Dermis microvascular lymphatic vessel endothelial cell (primary cell): ENCODE measurements around the gene MLLT1. TPM values are rescaled to one million over a fixed set of nuclear protein-coding genes. Genes with fewer than 3 reads are reported as not detected.

Experiments
- DNase-seq, 2 donors: peaks; one replicate each; pipeline versions ENCODE4 v3.0.0 to v3.0.0-alpha.2; 2010; ENCODE audit warnings: low read depth in 2 of 2
- total RNA-seq: library from RNA; depleted of rRNA; stranded (reverse); fragments of >200 nt; gene quantifications from 2 replicates; pipeline ENCODE4 v1.2.1, GENCODE V29; 2014

MLLT1 gene
- total RNA-seq, 1 donor from 2014 or later = 3.5 TPM

DNA sequence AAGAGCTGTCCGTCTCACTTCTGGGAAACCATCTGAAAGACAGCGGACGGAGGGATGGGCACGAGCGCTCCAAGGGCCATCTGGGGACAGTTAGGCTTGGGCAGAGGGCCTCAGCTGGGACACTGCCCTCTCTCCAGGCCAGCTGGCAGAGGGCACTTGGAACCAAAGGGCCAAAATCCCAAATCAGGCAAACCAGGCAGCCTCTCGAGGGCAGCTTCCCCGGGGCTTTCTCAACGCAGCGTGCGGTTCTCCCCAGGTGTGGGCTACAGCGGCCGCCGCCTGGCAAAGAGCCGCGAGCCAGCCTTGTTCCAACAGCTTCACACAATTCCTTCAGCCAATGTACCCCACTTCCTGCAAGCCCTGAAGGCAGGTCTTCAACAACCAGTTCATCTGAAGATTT, 5.0 kb downstream of the MLLT1 start:
- no peak for DNase-seq

DNA sequence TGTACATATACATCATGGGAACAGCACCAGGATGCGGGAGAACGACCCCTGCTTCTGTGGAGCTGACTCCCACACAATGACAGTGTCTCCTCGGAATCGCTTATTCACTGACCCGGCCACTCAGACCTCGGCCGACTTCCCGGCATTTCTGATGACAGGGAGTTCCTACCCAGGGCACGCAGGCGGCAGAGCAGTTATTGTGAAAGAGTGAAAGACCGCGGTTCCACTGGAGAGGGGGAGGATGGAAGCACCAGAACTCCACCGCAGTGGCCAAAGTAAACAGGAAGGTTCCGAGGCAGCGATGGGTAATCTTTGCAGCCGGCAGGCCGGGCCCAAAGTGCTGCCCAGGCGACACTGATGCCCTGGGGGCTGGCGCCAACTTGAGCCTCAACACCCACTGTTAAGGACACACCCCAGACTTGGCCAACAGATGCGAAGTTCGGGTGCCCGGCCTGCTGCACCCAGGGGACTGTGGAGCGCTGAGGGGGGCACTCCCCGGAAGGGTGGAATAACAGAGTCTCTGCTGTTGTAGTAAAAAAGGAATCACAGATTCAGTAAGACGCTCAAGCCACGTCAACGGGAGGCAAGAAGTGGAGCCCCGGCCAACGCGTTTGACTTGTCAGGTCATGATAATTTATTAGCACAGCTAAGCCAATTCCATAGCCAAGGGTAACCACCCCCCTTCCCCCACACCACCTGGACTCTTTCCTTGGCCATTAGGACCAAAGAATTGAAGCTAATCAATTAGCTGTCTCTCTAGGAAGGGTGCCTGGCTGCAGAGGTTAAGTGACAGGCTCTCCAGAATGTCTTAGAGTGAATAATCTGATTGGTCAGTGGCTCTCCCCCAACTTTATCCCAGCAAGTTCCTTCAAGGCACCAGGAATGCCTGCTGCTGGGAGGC, 5.8 kb downstream of the MLLT1 start:
- peak; percentile 87 to 89 for DNase-seq

DNA sequence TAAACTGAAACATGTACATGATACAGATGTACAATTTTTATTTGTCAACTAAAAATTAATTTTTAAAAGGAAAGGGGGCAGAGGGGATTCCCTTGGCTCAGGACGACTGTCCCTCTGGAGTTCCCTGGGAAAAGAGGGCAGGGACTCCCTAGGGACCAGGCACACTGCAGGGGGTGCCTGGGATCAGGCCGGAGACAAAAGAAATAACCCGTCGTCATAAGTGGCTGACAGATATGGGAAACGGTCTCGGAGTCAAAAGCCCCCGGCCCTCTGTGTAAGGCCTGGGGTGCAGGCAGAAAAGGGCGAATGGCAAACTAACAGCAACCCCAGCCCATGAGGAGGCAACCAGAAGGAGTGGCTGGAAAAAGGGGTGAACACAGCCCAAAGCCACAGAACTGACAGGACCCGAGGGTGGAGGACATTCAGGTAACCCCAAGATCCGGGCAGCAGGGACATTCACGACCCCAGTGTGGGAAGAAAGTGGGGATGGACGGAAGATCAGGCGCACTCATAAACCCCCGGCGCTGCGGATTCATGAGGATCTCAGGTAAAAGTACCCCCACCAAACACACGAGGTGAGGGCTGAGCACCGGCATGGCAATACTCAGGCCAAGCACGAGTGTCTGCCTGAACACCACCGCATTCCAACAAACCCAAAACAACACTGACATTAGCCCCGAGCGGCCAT, 6.7 kb downstream of the MLLT1 start:
- DNase-seq = no peak

DNA sequence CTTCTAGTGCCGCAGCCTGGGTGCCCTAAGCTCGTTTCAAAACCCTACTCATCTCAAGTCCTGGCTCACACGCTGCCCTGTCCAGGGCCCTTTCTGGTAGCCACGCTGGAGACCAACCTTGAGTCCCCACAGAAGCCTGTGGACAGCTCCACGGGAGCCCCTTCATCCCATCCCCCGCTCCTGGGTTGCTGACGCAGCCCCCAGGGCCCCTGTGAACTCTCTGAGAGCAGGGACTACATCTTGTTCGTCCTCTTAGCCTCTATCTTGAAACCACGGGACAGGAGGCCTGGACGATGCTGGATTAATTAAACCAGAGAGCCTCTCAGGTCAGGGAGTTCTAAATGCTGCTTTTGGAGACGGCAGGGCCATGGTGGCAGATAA, 7.4 kb downstream of the MLLT1 start:
- no peak for DNase-seq

DNA sequence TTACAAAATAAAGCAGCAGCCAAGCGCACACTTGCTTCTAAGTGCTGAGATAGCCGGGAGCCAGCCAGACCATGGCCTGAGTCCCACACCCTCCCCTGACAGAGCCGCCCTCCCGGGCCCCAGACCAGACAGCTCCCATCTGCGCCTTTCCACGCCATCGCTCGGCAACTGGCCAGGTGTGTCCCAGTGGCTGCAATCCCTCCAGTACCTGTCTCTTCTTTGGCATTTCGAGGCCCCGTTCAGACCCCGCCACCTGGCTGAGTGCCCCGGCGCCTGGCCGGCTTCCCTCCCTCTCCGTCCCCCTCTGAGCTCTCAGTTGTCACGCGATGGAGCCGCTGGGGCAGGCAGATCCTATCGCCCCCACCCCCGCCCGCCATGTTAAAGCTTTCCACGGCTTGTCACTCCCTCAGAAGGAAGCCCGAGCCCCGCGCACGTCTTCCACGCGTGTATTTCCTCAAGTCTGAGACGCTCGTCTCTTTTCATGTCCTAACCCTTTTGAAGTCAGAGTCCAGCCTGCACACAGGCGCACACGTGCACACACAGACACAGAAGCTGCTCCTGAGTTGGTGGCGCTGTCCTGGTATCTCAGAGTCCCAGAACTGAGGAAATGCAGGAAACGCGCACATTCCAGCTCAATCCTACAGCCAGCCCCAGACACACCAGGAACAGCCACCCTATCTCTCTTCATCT, 7.9 kb downstream of the MLLT1 start:
- peak; percentile 43 to 76 for DNase-seq

DNA sequence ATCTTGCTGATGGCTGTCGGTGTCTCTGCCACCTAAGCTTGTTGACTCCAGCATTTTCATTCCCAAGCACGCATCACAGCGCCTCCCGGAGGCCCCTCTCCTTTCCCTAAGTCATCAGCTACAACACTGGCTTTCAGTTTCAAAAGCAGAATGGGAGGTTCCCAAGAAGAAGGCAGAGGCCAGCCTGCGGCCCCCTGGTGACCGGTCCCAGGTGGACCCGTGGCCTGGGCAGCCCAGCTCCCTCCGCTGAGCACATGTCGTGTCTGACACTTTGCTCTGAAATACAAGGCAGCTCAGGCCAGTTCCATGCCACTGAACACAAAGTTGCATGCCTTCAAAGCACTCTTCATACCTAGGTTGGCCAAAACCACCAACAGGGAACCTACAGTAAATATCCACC, 8.5 kb downstream of the MLLT1 start:
- DNase-seq = peak in 1 of 2 donors; percentile 39

DNA sequence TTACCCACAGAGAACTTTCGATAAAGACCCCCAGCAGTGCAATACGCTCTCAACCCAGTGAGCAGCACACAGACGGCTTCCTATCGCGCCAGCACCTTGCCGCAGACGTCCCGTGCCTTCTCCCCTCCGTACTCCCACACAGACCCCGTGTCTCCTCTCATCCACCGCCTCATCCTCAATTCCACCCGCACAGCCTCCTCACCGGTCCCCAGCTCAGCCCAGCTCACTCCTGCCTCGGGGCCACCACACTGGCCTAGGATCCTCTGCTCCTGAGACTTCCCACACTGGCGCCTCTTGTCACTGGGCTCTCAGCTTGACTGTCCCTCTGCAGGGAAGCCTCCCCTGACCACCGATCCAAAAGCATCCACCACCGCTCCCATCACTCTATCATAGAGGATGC, 9.0 kb downstream of the MLLT1 start:
- no peak for DNase-seq

DNA sequence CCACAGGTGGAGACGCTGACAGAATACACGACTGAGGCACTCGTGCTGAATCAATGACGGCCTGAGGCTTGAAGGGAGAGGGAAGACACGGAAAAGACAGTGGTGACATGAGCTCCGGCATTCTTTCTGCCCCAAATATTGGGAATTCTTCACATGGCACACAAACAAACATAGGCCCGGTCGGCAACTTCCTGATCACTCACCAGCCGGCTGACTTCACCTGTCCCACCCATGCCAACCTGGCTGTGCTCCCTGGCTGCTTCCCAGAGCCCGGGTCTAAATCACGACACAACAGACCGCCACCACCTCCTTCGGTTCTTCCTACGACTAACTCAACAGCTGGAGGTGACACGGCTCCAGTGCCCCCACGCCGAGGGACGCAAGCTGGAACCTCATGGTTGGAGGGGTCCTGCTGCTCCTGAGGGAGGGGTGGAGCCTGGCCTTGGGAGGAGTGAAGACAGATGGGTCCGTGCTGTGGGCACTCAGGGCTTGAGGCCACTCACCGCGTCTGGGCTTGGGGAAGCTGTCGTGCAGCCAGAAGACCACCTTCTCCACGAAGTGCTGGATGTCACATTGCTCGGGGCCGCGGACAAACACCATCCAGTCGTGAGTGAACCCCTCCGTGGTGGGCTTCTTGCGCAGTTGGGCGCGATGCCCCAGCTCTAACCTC, 9.6 kb downstream of the MLLT1 start:
- no peak for DNase-seq

DNA sequence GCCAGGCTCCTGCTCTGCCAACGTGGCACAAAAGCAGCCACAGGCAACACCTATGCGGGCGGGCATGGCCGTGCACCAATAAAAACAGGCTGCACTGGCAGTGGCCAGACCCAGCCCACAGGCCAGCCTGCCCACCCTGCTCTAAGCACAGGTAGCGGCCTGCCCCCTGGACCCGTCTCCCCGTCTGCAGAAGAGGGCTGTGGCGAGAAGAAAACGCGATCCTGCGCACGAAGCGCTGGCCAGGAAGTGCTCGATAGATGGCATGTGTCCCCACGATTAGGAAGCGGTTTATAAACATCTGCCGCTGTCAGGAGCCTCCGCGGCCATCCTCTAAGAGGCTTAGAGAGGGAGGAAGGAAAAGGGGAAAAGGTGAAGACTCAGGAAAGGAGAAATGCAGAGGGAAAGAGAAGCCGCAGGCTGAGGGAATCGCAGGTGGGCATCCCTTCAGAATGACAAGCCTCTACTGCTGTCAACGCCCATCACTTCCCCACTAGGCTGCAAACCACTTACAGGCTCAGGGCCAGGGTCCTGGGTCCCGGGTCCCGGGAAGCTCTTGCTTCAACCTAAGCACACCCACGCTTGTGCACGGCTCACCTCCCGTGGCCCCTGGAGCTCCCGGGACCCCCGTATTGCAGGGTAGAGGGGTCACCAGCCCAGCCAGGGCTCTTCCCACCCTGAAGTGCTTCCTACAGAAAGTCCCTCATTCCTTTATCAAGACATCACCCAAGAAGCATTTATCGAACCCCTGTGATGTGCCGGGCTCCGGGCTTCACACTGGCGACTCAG, 10.5 kb downstream of the MLLT1 start:
- DNase-seq = no peak

DNA sequence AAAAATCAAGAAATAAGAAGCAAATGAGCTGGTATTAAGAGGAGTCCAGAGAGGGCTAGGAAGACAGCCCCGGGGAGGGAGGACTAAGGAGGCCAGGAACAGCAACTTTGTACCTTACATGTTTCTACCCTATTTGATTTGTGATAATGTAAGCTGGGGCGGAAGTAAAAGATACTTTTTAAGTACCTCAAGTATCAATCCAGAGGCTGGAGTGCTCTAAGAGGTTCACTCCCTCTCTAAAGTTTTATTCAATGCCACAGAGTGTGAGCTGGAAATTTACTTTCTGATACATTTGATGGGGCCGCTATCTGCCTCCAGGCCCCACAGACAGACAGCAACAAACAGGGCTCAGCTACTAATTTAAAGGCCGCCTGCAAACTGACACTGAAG, 11.4 kb downstream of the MLLT1 start:
- DNase-seq = no peak

DNA sequence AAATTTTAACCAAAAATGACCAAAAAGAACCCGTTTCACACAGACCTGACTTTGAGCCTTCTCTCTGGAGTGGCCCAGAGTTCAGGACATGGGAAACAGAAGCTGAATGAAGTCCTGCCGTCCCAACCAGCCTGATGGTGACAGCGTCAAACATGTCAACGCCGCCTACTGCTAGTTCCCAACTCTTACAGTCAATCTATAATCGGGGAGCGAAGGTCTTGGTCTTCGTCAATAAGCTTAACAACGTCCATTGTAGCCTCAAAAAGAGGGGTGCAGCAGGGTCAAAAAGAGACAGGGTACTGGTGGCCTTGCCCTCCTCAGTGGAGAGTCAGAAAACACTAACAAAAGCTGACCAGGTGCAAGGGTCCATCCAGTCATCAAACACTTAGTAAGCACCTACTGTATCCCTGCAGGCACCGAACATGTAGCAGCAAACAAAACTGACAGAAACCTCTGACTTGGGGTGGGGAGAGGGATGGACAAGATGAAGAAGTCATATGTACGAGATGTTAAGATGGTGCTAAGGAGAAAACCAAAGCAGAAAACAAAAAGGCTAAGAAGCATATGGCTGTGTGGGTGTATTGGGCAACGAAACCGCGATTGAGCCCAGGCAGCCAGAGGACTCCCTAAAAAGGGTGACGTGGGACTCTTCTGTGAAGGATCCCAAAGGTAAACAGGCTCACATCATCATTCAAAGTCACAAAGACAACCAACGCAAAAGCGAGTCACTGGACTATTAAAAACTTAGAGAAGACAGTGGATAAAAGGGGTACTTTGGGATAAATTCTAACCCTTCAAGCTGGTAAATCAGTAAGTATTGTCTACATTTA, 12.0 kb downstream of the MLLT1 start:
- DNase-seq = no peak

DNA sequence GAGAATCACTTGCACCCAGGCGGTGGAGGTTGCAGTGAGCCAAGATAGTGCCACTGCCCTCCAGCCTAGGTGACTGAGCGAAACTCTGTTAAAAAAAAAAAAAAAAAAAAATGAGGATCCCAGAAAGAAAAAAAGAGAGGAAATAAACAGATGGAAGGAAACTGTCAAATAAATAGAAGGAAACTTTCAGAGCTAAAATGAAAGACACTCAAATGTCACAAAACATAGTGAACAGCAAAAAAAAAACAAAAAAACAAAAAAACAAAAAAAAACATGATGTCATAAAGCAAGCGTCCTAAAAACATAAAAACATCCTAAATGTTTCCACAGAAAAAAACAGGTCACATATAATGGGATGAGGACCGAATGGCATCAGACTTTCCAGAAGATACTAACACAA, 15.0 kb downstream of the MLLT1 start:
- no peak for DNase-seq

DNA sequence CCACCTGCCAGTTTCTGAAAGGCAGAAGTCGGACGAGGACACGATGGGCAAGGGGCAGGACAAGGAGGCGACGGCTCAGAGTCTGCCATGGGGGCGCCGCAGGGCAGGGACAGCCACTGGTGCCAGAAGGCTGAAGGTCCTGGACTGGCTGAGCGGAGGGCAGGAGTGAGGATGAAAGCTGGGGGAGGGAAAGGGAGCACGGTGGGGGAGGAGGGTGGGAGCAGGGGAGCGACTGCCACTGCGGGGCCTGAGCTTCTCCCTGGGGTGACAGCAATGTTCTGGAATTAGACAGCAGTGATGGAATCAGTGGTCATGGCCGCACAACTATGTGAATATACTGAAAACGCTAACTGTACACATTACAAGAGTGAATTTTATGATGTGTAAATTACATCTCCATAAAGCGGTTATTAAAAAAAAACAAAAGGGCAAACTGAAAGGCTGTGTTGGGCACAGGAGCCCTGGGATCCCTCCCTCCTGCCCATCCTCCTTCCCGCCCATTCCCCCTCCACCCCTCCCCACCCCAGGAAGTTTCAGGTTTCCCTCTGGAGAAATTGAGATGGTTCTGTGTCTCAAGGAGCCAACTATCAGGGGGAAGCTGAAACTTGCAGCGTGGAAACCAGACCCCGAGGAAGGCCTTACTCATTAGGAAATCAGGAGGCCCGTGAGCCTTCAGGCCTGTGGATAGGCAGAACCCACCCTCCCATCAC, 15.9 kb downstream of the MLLT1 start:
- no peak for DNase-seq

DNA sequence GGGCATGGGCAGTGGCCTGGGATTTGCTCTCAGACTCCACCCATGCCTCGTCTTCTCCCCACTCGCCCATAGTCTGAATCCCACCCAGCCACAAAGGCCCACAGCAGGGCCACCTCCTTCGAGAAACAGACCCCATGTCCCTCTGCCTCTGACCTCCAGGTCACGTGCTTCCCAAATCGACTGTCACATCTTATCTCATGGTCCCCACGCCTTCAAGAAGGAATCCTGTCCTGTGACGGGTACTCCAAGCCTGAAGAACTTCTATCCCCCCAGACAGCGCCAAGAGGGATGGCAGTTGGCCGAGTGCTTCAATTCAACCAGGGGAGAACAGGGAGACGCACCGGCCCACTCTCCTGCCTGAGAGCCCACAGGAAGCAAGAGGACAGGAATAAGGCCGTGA, 16.5 kb downstream of the MLLT1 start:
- DNase-seq = no peak

DNA sequence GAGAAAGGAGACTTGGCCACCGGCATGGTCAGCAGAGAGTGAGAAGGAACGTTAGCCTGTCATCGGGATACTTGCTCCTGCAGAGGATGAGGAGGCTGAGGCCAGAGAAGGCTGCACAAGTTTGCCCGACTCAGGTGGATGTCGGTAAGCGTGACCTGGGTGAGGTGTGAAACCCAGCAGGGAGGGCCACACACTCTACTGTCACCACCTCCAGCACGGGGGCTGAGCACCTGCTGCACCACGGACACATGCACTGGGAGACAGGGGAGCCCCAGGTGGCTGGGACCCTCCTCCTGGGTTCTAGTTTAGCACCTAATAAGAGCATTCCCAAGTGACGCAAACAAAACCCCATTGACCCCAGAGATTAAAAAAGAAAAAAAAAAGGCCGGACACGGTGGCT, 17.3 kb downstream of the MLLT1 start:
- no peak for DNase-seq

DNA sequence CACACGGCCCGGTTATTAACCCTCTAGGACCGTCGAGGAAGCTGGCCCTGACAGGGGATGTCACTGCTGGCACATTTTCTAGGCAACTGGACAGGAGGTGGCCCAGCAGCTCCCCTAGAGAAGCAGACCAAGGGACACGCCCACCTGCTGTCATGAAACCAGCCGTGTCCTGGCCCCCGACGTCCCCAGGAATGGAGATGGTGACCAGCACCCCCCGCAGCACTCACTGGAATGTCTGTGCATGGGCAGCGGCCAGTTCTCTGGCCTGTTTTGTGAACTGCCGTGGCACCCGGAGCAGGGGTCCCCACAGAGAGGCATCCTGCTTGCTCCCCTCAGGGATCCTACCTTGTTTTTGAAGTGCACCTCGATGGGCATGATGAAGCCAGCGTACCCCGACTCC, 17.9 kb downstream of the MLLT1 start:
- DNase-seq = no peak

DNA sequence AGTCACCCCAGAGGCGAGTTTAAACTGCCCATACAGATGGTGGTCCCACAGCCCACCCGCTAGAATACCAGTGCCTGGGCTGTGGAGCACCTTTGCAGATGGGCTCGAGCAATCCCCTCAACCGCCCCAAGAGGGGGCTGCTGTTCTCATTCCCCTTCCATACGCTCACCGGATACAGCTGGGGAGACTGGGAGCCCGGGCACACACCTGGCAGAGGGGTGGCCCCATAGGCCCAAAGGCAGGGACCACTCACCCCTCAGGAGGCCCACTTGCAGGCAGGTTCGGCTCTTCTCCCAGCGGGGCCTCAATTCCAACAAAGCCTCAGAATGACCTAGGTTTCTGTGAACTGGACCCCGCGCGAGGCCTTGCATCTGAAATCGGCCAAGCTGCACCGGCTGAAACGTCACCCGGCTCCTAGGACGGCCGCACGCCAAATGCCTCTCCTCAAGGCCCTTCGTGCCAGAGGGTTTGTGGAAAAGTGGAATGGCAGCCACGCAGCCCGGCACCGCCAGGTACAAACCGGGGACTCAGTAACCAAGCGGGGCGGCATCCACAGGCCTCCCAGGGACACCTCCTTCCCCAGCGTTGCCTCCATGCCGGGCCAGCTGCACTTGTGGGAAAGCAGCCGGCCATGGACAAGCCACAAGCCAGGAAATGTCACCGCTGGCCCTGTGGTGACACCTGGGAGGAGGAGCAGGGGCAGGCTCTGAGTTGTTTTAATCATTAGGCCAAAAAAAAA, 18.7 kb downstream of the MLLT1 start:
- DNase-seq = peak in 1 of 2 donors; percentile 62

DNA sequence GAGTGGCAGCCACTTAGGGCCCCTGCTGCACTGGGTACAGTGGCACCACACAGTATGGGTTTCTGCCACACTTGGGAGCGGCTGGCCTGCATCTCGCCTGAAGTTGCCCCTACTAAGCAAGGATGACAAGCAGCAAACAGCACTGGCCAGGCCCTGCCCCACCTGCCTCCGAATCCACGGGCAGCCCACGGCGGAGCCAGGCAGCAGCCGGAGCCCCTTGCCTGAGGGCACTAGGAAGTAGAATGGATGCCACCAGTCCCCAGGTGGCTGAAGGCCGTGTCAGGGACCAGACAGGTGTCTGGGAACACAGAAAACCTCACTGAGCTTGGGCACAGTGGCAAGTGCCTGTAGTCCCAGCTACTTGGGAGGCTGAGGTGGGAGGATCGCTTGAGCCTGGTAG, 19.4 kb downstream of the MLLT1 start:
- DNase-seq = no peak

DNA sequence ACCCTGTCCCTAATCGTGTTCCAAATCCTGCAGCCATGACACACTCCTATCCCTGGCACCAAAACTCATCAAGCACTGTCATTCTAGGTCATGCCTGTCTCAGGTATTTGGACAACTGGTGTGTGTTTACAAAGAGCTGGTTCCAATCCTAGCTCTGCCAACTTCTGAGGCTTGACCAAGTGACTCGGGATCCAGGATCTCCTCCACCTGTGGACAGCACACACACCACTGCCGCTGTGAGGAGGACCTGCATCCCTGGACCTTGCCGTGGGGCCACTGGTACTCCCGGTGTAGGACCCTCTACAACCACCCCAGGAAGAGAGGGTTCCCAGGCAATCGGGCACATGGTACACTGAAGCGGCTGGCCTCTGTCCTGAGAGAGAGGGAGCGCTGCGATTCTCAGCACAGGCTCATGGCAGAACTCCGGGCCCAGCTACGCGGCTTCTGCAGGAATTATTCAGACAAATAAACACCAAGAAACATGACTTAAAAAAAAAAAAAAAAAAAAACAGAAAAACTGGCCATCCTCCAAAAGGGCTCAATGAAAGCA, 20.4 kb downstream of the MLLT1 start:
- no peak for DNase-seq
